Loucy (cell line): ENCODE measurements around the gene LCN12.

Experiments used
- CTCF ChIP-seq: fragments of 200-600 bp; sonication (generic); conservative IDR thresholded peaks from 2 replicates; pipeline ENCODE4 v1.5.1; 2014; ENCODE audit warnings: mild to moderate bottlenecking, antibody characterized with exemption, low read length
- EZH2phosphoT487 ChIP-seq: fragments of 200-600 bp; IDR thresholded peaks from 2 replicates; pipeline ENCODE4 v1.6.1; 2018; ENCODE audit warnings: antibody characterized with exemption, mild to moderate bottlenecking, moderate library complexity, borderline replicate concordance

GRCh38 chr9:136926154-136926704, 25.8 kb upstream of the LCN12 start:
- TF ChIP-seq EZH2phosphoT487, result no peak
- TF ChIP-seq CTCF, result no peak
